GM19025 (cell line): ENCODE measurements around the gene TSPOAP1.

ENCODE experiments used
- ATAC-seq: cut with Tn5 transposase; IDR thresholded peaks from one replicate; pipeline ENCODE4 v1.9.1; 2021; ENCODE audit warnings: mild to moderate bottlenecking, low read depth, moderate library complexity; ENCODE audit not compliant: unreplicated experiment

Gene TSPOAP1

GRCh38 chr17:58319173-58320162 is 9.1 kb downstream of the TSPOAP1 start:
- no peak for ATAC-seq

GRCh38 chr17:58318627-58319172 is 9.9 kb downstream of the TSPOAP1 start:
- ATAC-seq, result no peak

GRCh38 chr17:58318065-58318481 is 10.5 kb downstream of the TSPOAP1 start:
- ATAC-seq, result no peak

GRCh38 chr17:58317421-58318064 is 11.1 kb downstream of the TSPOAP1 start:
- ATAC-seq, result no peak

GRCh38 chr17:58316260-58316960 is 12.2 kb downstream of the TSPOAP1 start:
- ATAC-seq, result no peak

- no peak for ATAC-seq
These were observed 12.8 kb downstream of the TSPOAP1 start for GRCh38 chr17:58315750-58316149.

- no peak for ATAC-seq
These were observed 13.3 kb downstream of the TSPOAP1 start for GRCh38 chr17:58315281-58315711.

GRCh38 chr17:58314706-58315015 is 13.9 kb downstream of the TSPOAP1 start:
- ATAC-seq, result no peak

GRCh38 chr17:58313815-58314705 is 14.5 kb downstream of the TSPOAP1 start:
- ATAC-seq, result no peak

- ATAC-seq, result no peak
These were observed 15.8 kb downstream of the TSPOAP1 start for GRCh38 chr17:58312829-58313228.

- ATAC-seq, result no peak
These were observed 16.5 kb downstream of the TSPOAP1 start for GRCh38 chr17:58312021-58312630.

GRCh38 chr17:58311429-58311894 is 17.1 kb downstream of the TSPOAP1 start:
- no peak for ATAC-seq

GRCh38 chr17:58310511-58311428 is 17.8 kb downstream of the TSPOAP1 start:
- no peak for ATAC-seq

GRCh38 chr17:58309918-58310259 is 18.7 kb downstream of the TSPOAP1 start:
- ATAC-seq, result no peak

GRCh38 chr17:58308985-58309917 is 19.3 kb downstream of the TSPOAP1 start:
- no peak for ATAC-seq

GRCh38 chr17:58308173-58308984 is 20.2 kb downstream of the TSPOAP1 start:
- no peak for ATAC-seq
